ENCODE results near the gene RPL11.

DNA sequence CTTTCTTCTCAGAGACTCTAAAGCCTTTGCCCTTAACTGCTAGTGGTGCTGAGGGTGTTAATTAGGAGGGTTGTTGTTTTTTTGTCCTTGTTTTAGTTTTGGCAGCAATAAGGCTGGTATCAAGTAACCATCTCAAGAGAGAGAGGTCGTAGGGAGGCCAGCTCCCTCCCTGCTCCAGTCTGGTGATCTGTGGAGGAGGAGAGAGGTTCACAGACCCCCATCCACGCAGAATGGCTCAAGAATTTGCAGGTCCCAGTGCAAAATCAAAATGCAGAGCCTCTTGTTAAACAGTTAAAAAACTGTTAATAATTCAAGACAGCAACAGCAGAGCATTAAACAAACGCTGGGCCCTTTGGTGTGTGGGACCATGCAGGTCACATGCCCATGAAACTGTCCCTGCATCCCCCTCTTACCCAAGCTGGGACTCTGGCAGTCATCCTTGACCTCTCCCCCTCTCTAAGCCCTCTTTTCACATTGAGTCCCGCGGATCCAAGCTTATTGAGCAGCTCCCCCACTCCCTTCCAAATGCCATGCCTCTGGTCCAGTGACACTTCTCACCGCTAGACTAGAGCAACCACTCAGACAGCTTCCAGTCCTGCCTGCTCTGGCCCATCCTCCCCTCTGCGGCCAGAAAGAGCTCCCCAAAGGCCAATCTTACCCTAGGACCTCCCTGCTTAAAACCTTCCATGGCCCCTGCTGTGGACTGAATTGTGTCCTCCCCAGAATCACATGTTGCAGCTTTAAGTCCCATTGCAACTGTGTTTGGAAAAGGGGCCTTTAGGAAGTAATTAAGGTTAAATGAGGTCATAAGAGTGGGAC lies 47.7 kb upstream of the RPL11 start:
- TF ChIP-seq CTCF (IDR thresholded peaks at IDR 0.05 in 8 of 11, conservative IDR thresholded peaks at IDR 0.05 in 3 of 11) (no peak), POLR2A (IDR thresholded peaks at IDR 0.05) (no peak), POLR2AphosphoS5 (IDR thresholded peaks at IDR 0.05) (no peak)
